H1 (cell line): ENCODE data around the gene MBOAT2. TPM values are rescaled to one million over a fixed set of nuclear protein-coding genes. Genes with fewer than 3 reads are reported as not detected.

Experiments
- CTCF ChIA-PET: fragments of 300-600 bp; sonication (Branson Sonifier 250); formaldehyde crosslinking; loops from one replicate; lab custom pipeline; 2021; ENCODE audit not compliant: partially characterized antibody; lab: Charles Lee
- POLR2A ChIA-PET: fragments of 300-600 bp; sonication (Branson Sonifier 250); formaldehyde crosslinking; loops from one replicate; lab custom pipeline; 2021; ENCODE audit warnings: inconsistent platforms; ENCODE audit not compliant: partially characterized antibody; lab: Charles Lee
- DNase-seq, 2 experiments: peaks; one replicate each; pipeline versions ENCODE4 v3.0.0 to v3.0.0-alpha.2; 2010 to 2022; ENCODE audit warnings: low spot score in 2 of 2, low read depth in 1 of 2, mixed read lengths in 1 of 2
- FAIRE-seq: peaks from 2 replicates; lab custom pipeline; 2011; peaks lifted over from hg19 to GRCh38; lab: Jason Lieb, UNC
- H2AFZ ChIP-seq: 2 replicates; pipeline ENCODE4 v1.8.1; 2012; ENCODE audit warnings: low read length, inconsistent platforms
- H2AK5ac ChIP-seq: 2 replicates; pipeline ENCODE4 v1.6.1; 2013; ENCODE audit warnings: low read depth, low read length
- H2BK120ac ChIP-seq: replicated peaks from 2 replicates; pipeline ENCODE3; 2013; ENCODE audit warnings: low read depth, low read length, inconsistent platforms
- H2BK12ac ChIP-seq: 2 replicates; pipeline ENCODE4 v1.6.1; 2013; ENCODE audit warnings: low read depth, low read length
- H2BK15ac ChIP-seq: 2 replicates; pipeline ENCODE4 v1.6.1; 2013; ENCODE audit warnings: low read length
- H2BK20ac ChIP-seq: 2 replicates; pipeline ENCODE4 v1.6.1; 2013; ENCODE audit warnings: low read length
- H2BK5ac ChIP-seq: 2 replicates; pipeline ENCODE4 v1.6.1; 2013; ENCODE audit warnings: low read depth, low read length
- H3K14ac ChIP-seq: 2 replicates; pipeline ENCODE4 v1.6.1; 2013; ENCODE audit warnings: inconsistent platforms; ENCODE audit not compliant: insufficient read length
- H3K18ac ChIP-seq: 2 replicates; pipeline ENCODE4 v1.6.1; 2013; ENCODE audit warnings: low read length; ENCODE audit errors: extremely low read depth
- H3K23ac ChIP-seq: 2 replicates; pipeline ENCODE4 v1.6.1; 2013; ENCODE audit warnings: inconsistent platforms; ENCODE audit not compliant: insufficient read length
- H3K23me2 ChIP-seq: 2 replicates; pipeline ENCODE4 v1.6.1; 2013; ENCODE audit warnings: low read depth, low read length
- H3K27ac ChIP-seq: 2 replicates; pipeline ENCODE4 v1.6.1; 2011; ENCODE audit warnings: low read depth, low read length, inconsistent platforms
- H3K27me3 ChIP-seq, 4 experiments: replicated peaks in 1 of 4; 1 replicate in 1 of 4; 2 replicates in 3 of 4; pipeline versions ENCODE4 v1.6.1 to v1.8.1; 2011 to 2013; ENCODE audit warnings: low read length in 3 of 4, mild to moderate bottlenecking in 3 of 4, inconsistent platforms in 2 of 4, mixed read lengths in 2 of 4, moderate library complexity in 1 of 4; ENCODE audit not compliant: control insufficient read depth in 3 of 4, insufficient read depth in 3 of 4; ENCODE audit errors: extremely low read depth in 1 of 4
- H3K36me3 ChIP-seq, 4 experiments: 2 replicates each; pipeline versions ENCODE4 v1.6.1 to v1.8.1; 2011 to 2013; ENCODE audit warnings: mild to moderate bottlenecking in 4 of 4, low read length in 3 of 4, moderate library complexity in 2 of 4, control low read depth in 1 of 4, inconsistent platforms in 1 of 4; ENCODE audit not compliant: insufficient read depth in 4 of 4, control insufficient read depth in 2 of 4
- H3K4ac ChIP-seq: replicated peaks from 2 replicates; pipeline ENCODE3; 2013; ENCODE audit warnings: low read length, low read depth, mixed read lengths, inconsistent platforms; ENCODE audit not compliant: insufficient read length
- H3K4me1 ChIP-seq, 4 experiments: replicated peaks in 1 of 4; 1 replicate in 1 of 4; 2 replicates in 3 of 4; pipeline versions ENCODE4 v1.6.1 to v1.8.1; 2011 to 2013; ENCODE audit warnings: low read length in 3 of 4, inconsistent platforms in 2 of 4, mixed read lengths in 1 of 4; ENCODE audit not compliant: insufficient read depth in 4 of 4, control insufficient read depth in 3 of 4
- H3K4me2 ChIP-seq, 2 experiments: 2 replicates each; pipeline versions ENCODE4 v1.6.1 to v1.8.1; 2011 to 2013; ENCODE audit warnings: low read depth in 2 of 2, low read length in 2 of 2, control low read depth in 1 of 2, inconsistent platforms in 1 of 2, mild to moderate bottlenecking in 1 of 2; ENCODE audit not compliant: insufficient read depth in 1 of 2
- H3K4me3 ChIP-seq, 4 experiments: fragments of 200-600, 300-600 bp in 1 of 4; sonication (generic), shearing (Covaris generic), sonication (Bioruptor Twin) in 1 of 4; 2 replicates each; pipeline versions ENCODE4 v1.5.1 to v1.8.1; 2011 to 2016; ENCODE audit warnings: low read length in 4 of 4, low read depth in 3 of 4, control low read depth in 2 of 4, inconsistent platforms in 2 of 4, mild to moderate bottlenecking in 2 of 4, mixed read lengths in 1 of 4, moderate library complexity in 1 of 4; ENCODE audit not compliant: insufficient read depth in 2 of 4; ENCODE audit errors: extremely low read depth in 1 of 4
- H3K56ac ChIP-seq: replicated peaks from 2 replicates; pipeline ENCODE3; 2013; ENCODE audit warnings: low read depth, mild to moderate bottlenecking, mixed read lengths, low read length, inconsistent platforms; ENCODE audit not compliant: insufficient read length
- H3K79me1 ChIP-seq: 2 replicates; pipeline ENCODE4 v1.6.1; 2013; ENCODE audit warnings: low read depth, low read length, control low read depth
- H3K79me2 ChIP-seq, 2 experiments: 2 replicates each; pipeline versions ENCODE4 v1.6.1 to v1.8.1; 2012 to 2013; ENCODE audit warnings: low read length in 2 of 2, mild to moderate bottlenecking in 2 of 2, inconsistent platforms in 1 of 2; ENCODE audit not compliant: insufficient read depth in 2 of 2, control insufficient read depth in 1 of 2
- H3K9ac ChIP-seq, 4 experiments: replicated peaks in 1 of 4; 1 replicate in 1 of 4; 2 replicates in 3 of 4; pipeline versions ENCODE4 v1.6.1 to v1.8.1; 2011 to 2013; ENCODE audit warnings: low read depth in 3 of 4, low read length in 3 of 4, control low read depth in 2 of 4, mild to moderate bottlenecking in 2 of 4, moderate library complexity in 2 of 4, inconsistent platforms in 1 of 4; ENCODE audit errors: extremely low read depth in 1 of 4
- H3K9me3 ChIP-seq, 2 experiments: 2 replicates each; pipeline versions ENCODE4 v1.6.1 to v1.8.1; 2012 to 2013; ENCODE audit warnings: mild to moderate bottlenecking in 2 of 2, moderate library complexity in 2 of 2, control low read depth in 1 of 2, inconsistent platforms in 1 of 2, low read depth in 1 of 2, low read length in 1 of 2, mixed read lengths in 1 of 2; ENCODE audit not compliant: insufficient read depth in 2 of 2
- H4K20me1 ChIP-seq, 2 experiments: replicated peaks in 1 of 2; 2 replicates each; pipeline versions ENCODE3 to v1.8.1; 2011 to 2013; ENCODE audit warnings: inconsistent platforms in 2 of 2, low read length in 2 of 2, mild to moderate bottlenecking in 1 of 2; ENCODE audit not compliant: insufficient read depth in 2 of 2, control insufficient read depth in 1 of 2
- H4K5ac ChIP-seq: 2 replicates; pipeline ENCODE4 v1.6.1; 2013; ENCODE audit warnings: low read length, low read depth, mixed read lengths, inconsistent platforms; ENCODE audit not compliant: insufficient read length
- H4K8ac ChIP-seq: 2 replicates; pipeline ENCODE4 v1.8.0; 2013; ENCODE audit warnings: mild to moderate bottlenecking, moderate library complexity, low read length, inconsistent platforms; ENCODE audit not compliant: insufficient read depth; ENCODE audit errors: extremely low read depth
- H4K91ac ChIP-seq: replicated peaks from 2 replicates; pipeline ENCODE3; 2013; ENCODE audit warnings: low read length, mixed read lengths, inconsistent platforms; ENCODE audit not compliant: insufficient read length
- BCL11A ChIP-seq, 2 experiments: IDR thresholded peaks; one replicate each; pipeline ENCODE4 v1.6.1; 2011; ENCODE audit warnings: low read depth in 2 of 2, low read length in 2 of 2, mild to moderate bottlenecking in 2 of 2
- CBX8 ChIP-seq: fragments of 300-800, 300-1000 bp; sonication (generic); IDR thresholded peaks from 2 replicates; pipeline ENCODE4 v1.7.1; 2016; ENCODE audit warnings: low read depth, low read length, borderline replicate concordance
- E2F6 ChIP-seq: IDR thresholded peaks from 2 replicates; pipeline ENCODE4 v1.6.1; 2012; ENCODE audit warnings: inconsistent platforms
- EGR1 ChIP-seq: IDR thresholded peaks from 2 replicates; pipeline ENCODE4 v1.6.1; 2011; ENCODE audit warnings: low read depth, low read length, borderline replicate concordance
- FOSL1 ChIP-seq: IDR thresholded peaks from 2 replicates; pipeline ENCODE4 v1.6.1; 2011; ENCODE audit warnings: mild to moderate bottlenecking, low read depth, low read length, moderate library complexity; ENCODE audit not compliant: insufficient read depth
- JUN ChIP-seq: IDR thresholded peaks from 2 replicates; pipeline ENCODE4 v1.6.1; 2011; ENCODE audit warnings: low read depth, mild to moderate bottlenecking, improper control_type of control experiment, low read length
- JUND ChIP-seq: IDR thresholded peaks from 2 replicates; pipeline ENCODE4 v1.6.1; 2011; ENCODE audit warnings: mild to moderate bottlenecking, improper control_type of control experiment, low read length
- POU5F1 ChIP-seq: IDR thresholded peaks from 2 replicates; pipeline ENCODE4 v1.6.1; 2011; ENCODE audit warnings: low read depth, mild to moderate bottlenecking, low read length, moderate library complexity
- RAD21 ChIP-seq, 2 experiments: IDR thresholded peaks in 1 of 2; conservative IDR thresholded peaks in 1 of 2; 2 replicates each; pipeline ENCODE4 v1.6.1; 2011; ENCODE audit warnings: low read depth in 2 of 2, low read length in 2 of 2, improper control_type of control experiment in 1 of 2, inconsistent platforms in 1 of 2, mild to moderate bottlenecking in 1 of 2, moderate library complexity in 1 of 2
- RXRA ChIP-seq: IDR thresholded peaks from 2 replicates; pipeline ENCODE4 v1.6.1; 2011; ENCODE audit warnings: low read depth, mild to moderate bottlenecking, low read length, moderate library complexity; ENCODE audit not compliant: insufficient read depth
- SIX5 ChIP-seq: IDR thresholded peaks from 2 replicates; pipeline ENCODE4 v1.6.1; 2011; ENCODE audit warnings: mild to moderate bottlenecking, low read depth, low read length
- SP2 ChIP-seq: IDR thresholded peaks from 2 replicates; pipeline ENCODE4 v1.6.1; 2012; ENCODE audit warnings: mild to moderate bottlenecking, low read length, inconsistent platforms
- TEAD4 ChIP-seq: IDR thresholded peaks from 2 replicates; pipeline ENCODE4 v1.6.1; 2012; ENCODE audit warnings: low read depth, low read length, inconsistent platforms, mixed read lengths
- ZNF274 ChIP-seq: IDR thresholded peaks from 2 replicates; pipeline ENCODE4 v1.7.0; 2012; ENCODE audit warnings: low read length, borderline replicate concordance; ENCODE audit errors: extremely low read depth
- polyA plus RNA-seq, 7 experiments: library from polyadenylated mRNA; depleted of rRNA in 3 of 7; stranded (reverse) in 5 of 7; unstranded in 2 of 7; fragments of >200 nt in 5 of 7; fragments of 200-250 nt in 2 of 7; gene quantifications; 1 replicate in 5 of 7; 2 replicates in 1 of 7; 4 replicates in 1 of 7; pipeline versions ENCODE4 v1.2.1 to v1.2.3, GENCODE V29; 2011 to 2013; ENCODE audit warnings: missing spikeins in 2 of 7, mixed read lengths in 2 of 7
- total RNA-seq: library from RNA; stranded (reverse); fragmentation: NEBNext Ultra II Directional; extraction: Animal tissue kit (Norgen Biotek cat#: 25700); gene quantifications from 2 replicates; pipeline ENCODE4 v1.2.1, GENCODE V29; 2021

The MBOAT2 gene
- total and polyA plus RNA-seq, 2 of the 8 experiments (the other 6 are each of a cell fraction or from before 2014, with no cell fraction given): 11.2 to 23.4 TPM

GRCh38 chr2:9024575-9024974 lies 21.1 kb upstream of the MBOAT2 start:
- H2BK15ac ChIP-seq: no peak overlapping the region
- no peaks in the 10 kb centered on the region for H3K79me1 ChIP-seq
- H3K14ac ChIP-seq: no peak overlapping the region
- H3K4me1 ChIP-seq: no peaks in the 10 kb centered on the region
- H3K36me3 ChIP-seq: no peaks in the 10 kb centered on the region
- H2BK5ac ChIP-seq: no peak overlapping the region
- H3K79me2 ChIP-seq: no peaks in the 10 kb centered on the region
- H2BK120ac ChIP-seq: no peak overlapping the region
- H4K8ac ChIP-seq: no peak overlapping the region
- no peak overlapping the region for H3K4me2 ChIP-seq
- H4K20me1 ChIP-seq: no peaks in the 10 kb centered on the region
- no peaks in the 10 kb centered on the region for H3K27me3 ChIP-seq
- H3K27ac ChIP-seq: no peak overlapping the region
- POLR2A ChIA-PET: no interaction called here
- FAIRE-seq: no peak
- H3K4me3 ChIP-seq: no peak overlapping the region
- no peak overlapping the region for H2AK5ac ChIP-seq
- 0 out of 2 replicates have a peak overlapping the region, but pooled peaks have one; percentile 23 for H2AFZ ChIP-seq
- DNase-seq: no peak
- CTCF ChIA-PET: interaction anchor here (0.8 kb wide), 1 partner anchor 114 kb away, joined by 3 read pairs; no protein-coding TSS in a partner anchor
- H3K18ac ChIP-seq: no peak overlapping the region
- H3K23ac ChIP-seq: no peak overlapping the region
- H3K23me2 ChIP-seq: no peaks in the 10 kb centered on the region
- H2BK12ac ChIP-seq: no peak overlapping the region
- no peaks in the 10 kb centered on the region for H3K9me3 ChIP-seq
- H4K91ac ChIP-seq: no peak overlapping the region
- no peak overlapping the region for H3K56ac ChIP-seq
- H4K5ac ChIP-seq: no peak overlapping the region
- no peak overlapping the region for H3K9ac ChIP-seq
- H3K4ac ChIP-seq: no peak overlapping the region
- no peak overlapping the region for H2BK20ac ChIP-seq
- TF ChIP-seq SP2 (no peak), E2F6 (no peak), RXRA (no peak), TEAD4 (no peak), SIX5 (no peak), BCL11A (IDR thresholded peaks at IDR 0.05; ENCODE audit: low read depth in 2 of 2, low read length in 2 of 2) (no peak), EGR1 (no peak), ZNF274 (no peak), JUND (no peak), JUN (no peak), RAD21 (IDR thresholded peaks at IDR 0.05 in 1 of 2, conservative IDR thresholded peaks at IDR 0.05 in 1 of 2; ENCODE audit: low read depth in 2 of 2, low read length in 2 of 2) (no peak), FOSL1 (no peak), POU5F1 (no peak), CBX8 (no peak)
